DLD1 (cell line): ENCODE data around the gene BICRAL.
"Not testable (repeated sequence)": the region's sequence is repeated elsewhere in the genome, so short reads cannot be mapped to it uniquely, and the experiment has no call there.

Experiments
- in situ Hi-C: cut with HindIII; loops from 2 replicates; pipeline ENCODE4 v1.10.0; 2017; ENCODE audit warnings: low sequenced_read_pairs

Gene BICRAL

GRCh38 chr6:42761287-42762067 lies 20.4 kb upstream of the BICRAL start:
- in situ Hi-C loops: no loop called here

DNA sequence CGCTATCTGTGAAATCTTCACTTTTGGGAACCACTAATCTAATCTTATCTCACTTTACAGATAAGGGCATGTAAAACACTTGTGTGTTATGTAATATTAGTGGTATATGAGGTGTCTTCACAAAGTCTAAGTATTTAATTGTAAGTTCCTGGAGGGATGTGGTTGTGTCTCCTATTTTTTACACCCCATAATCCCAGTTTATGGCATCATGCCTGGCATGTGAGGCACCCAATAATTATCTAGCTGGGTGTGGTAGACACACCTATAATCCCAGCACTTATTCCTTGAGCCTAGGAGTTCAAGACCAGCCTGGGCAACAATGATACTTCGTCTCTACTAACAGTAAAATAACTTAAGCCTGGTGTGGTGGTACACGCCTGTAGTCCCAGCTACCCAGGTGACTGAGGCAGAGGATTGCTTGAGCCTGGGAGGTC lies 19.4 kb upstream of the BICRAL start:
- in situ Hi-C loops: no loop called here

DNA sequence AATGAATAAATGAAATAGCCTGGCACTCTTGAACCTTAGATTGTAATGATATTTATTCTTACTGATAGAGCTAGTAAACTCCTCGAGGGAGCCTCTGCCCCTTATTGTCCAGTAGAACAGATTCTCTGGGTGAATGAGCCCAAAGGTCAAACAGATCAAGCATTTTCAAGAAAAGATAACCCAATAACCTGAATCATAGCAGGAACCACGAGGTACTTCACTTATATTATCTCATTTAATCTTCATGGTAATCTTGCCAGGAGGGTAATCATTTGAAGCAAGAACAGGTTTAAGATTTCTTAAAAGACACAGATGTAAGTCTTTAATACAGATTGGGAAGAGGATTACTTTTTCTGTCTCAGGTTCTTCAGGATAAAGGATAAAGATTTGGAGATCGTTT lies 18.9 kb upstream of the BICRAL start:
- in situ Hi-C loops: no loop called here

DNA sequence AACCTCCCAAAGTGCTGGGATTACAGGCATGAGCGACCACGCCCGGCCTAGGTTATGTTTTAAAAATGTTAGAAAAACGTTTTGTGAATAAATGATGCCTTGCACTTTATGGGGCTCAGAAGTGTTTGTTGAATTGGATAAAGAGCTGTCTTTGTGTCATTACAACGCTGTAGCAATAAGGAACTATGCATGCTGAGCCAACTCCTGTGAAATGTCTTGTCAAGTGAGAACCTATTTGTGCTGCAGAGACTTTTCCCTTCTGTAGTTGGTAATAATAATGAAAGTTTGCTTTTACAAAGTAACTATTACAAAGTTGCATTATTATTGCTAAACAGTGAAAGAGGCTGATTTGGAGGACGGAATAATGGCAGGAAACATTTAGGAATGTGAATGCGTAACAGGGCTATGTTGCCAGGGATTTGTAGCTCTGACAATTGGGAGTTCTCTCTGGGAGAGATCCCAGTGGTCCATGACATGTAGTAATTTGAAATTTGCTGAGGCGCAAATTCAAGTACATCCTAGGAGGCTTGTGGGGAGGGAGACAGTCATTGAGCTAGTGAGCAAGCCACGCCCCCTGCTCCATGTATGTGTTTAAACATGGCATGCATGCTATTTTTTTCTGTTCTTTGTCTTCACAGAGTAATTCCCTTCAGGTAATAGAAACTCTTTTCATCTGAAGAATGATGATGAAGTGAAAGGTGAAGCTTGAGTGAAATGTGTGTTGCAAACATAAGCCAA lies 16.8 kb upstream of the BICRAL start:
- in situ Hi-C loops: no loop called here

GRCh38 chr6:42766163-42766670 lies 15.6 kb upstream of the BICRAL start:
- in situ Hi-C loops: no loop called here

DNA sequence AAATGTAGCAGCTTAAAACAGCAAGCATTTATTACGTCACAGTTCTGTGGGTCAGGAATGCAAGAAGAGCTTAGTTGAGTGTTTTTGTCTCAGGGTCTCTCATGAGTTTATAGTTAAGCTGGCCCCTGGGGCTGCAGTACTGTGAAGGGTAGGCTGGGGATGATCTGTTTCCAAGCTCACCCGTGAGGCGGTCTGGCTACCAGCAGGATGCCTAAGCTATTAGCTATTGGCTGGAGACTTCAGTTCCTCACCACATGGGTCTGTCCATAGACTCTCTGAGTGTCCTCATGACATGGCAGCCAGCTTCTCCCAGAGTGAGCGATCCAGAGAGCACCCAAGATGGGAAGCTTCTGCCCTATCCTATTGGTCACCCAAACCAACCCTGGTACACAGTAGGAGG lies 12.8 kb upstream of the BICRAL start:
- in situ Hi-C loops: no loop called here

DNA sequence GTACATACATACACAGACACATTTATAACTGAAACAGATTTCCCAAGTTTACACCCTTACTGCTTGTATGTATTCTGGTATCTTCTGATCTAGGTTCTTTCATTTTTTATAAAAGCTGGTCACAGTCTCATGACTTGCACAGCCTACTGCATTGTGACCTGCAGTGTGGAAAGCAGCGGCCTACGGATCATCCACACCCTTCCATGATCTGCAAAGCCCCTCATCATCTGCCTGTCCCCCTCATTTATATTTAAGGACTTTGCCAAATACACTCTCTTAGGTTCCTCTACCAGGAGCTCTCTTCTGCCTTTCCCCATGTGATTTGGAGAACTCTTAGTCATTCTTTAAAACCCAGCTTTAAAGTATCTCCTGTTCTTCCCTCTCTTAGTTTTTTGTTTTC lies 12.0 kb upstream of the BICRAL start:
- in situ Hi-C loops: no loop called here

- in situ Hi-C loops: no loop called here
These were observed 10.1 kb upstream of the BICRAL start for GRCh38 chr6:42771741-42772100.

DNA sequence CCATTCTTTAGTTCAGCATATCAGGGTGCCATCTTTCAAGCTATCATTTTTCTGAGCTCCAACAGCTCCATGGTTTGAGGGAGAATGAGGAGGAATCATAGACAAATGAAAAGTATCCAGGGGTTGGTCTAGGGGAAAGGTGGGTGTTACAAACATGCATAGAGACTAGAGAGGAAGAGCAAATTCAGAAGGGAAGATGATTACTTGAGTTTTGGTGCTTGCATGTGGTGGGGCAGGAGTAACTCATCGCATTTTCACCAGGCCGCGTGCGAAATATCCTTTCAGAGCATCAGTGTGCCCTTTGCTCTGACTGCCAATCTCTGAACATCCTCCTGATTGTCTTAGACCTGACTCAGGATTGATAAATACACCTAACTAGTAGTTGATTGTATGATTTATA lies 7.7 kb upstream of the BICRAL start:
- in situ Hi-C loops: no loop called here

DNA sequence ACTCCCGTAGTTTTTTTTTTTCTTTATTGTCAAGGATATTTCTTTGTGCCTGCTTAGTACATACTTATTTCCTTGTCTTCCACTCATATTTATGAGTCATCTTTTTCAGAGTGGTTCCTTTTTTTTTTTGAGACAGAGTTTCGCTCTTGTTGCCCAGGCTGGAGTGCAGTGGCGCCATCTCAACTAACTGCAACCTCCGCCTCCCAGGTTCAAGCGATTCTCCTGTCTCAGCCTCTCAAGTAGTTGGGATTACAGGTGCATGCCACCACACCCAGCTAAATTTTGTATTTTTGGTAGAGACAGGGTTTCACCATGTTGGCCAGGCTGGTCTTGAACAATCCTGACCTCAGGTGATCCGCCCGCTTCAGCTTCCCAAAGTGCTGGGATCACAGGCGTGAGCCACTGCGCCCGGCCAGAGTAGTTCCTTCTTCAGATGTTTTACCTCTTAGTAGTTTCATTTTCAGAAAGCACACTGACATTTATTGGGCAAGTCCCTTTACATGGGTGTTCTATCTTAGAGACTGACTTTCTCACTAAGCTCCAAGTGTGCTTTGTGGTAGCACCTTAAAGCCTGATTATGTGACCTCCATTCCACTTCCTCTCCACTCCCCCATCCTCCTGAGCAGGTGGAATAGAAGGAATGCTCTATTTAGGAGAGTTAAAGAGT lies 6.9 kb upstream of the BICRAL start:
- in situ Hi-C loops: not testable (repeated sequence)

DNA sequence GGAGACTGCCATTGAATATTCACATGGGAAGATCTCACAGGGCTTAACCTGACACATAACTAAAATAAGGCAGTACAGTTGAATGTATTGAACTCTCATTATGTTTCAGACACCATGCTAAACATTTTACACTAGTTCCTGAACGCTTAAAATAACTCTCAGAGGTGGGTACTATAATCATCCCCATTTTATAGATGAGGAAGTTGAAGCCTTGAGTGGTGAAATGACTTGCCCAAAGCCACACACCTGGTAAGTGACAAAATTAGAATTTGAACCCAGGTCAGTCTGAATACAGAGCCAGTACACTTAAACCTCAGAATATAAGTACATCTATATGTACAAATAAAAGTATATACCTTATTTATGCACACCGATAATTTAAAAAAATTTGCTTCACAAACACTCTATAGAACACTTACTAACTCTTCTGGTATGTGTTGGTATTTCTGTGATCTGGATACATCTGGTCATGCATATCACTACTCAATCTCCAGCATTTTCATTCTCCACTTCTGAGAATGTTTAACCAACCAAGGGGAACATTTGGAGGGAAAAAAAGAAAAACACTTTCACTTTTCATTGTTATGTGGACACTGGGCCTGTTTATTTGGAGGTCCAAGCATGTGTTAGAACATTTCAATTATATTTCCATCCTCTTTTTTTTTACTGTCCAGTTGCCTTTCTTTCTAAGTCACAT lies 4.6 kb upstream of the BICRAL start:
- in situ Hi-C loops: no loop called here

DNA sequence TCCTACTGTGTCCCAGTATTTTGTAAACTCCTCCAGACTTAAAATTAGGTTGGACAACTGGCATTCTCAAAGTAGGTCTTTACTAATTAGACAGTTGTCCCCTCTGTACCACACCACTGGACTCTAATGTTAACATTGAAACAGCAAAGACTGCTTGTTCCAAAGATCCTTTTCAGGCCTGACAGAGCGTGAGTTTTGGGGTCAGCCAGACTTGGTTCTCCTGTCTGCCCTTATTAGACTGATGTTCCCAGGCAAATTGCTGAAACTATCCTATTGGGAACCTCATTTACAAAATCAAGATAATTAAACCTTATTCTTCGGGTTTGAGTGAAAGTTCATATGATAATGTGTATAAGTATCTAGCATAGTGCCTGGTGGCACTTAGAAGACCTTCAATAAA lies 3.7 kb upstream of the BICRAL start:
- in situ Hi-C loops: no loop called here

GRCh38 chr6:42779521-42779920 lies 2.3 kb upstream of the BICRAL start:
- in situ Hi-C loops: no loop called here

- in situ Hi-C loops: no loop called here
These were observed 381 bp upstream of the BICRAL start for GRCh38 chr6:42781546-42781795.

GRCh38 chr6:42782689-42783176 lies 881 bp downstream of the BICRAL start:
- in situ Hi-C loops: no loop called here

- in situ Hi-C loops: no loop called here
These were observed 1.5 kb downstream of the BICRAL start for GRCh38 chr6:42783177-42783875.

DNA sequence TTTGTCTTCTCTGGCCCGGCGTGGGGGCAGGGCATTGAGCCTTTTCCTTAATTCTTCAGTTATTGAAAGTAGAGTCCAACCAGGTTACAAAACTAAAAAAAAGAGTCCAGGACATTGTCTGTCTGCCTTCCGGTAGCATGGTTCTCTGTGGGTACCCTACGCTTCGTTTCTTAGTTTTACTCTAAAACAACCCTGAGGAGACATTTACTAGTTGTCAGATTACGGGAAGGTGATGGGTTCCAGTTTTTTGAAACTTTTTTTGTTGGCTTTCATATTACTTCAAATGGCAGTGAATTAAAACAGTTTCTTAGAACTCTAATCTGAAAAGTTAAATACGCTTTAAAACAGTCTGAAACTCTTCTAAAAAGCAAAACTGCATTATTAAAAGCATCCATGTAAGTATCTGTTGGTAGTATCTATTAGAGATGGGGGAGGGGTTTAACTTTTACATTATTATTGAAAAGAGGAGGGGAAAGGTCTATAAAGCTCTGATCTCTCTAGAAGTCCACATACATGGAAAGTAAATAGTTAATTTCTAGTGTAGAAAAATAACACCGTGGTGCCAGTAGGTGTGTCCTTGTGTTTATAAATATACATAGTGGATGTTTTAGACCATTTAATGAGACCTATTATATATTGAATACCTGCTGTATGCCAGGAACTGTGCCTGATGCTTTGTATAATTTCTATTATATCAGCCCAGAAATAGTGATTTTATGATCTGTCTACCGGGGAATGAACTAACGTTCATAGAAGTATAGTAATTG lies 2.2 kb downstream of the BICRAL start:
- in situ Hi-C loops: no loop called here

DNA sequence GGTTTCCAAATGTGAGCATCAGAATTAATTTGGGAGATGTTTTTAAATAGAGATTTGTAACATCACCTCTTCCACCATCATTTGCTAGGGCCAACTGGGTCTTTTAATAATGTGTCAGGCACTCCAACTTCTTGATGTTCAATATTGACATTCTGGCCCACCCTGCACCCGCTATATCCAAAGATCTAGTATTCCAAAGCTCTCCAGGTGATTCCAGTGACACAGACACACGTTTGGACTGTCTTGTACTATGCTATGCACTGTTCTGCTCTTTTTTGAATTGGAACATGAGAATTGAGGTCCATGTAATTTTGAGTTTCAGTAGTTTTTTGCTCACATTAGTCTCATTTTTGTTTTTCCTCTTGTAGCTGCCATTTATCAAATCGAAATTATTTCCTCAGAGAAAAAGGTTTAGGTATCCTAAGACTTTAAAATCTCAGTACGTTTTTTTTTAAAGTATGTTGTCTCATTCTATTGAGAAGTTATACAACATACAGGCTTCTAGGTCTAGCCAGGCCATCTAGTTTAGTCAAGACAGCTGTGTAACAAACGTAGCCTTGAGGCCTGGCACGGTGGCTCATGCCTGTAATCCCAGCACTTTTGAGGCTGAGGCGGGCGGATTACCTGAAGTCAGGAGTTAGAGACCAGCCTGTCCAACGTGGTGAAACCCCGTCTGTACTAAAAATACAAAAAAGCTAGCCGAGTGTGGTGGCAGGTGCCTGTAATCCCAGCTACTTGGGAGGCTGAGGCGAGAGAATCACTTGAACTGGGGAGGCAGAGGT lies 3.1 kb downstream of the BICRAL start:
- in situ Hi-C loops: no loop called here

GRCh38 chr6:42786525-42786985 lies 4.7 kb downstream of the BICRAL start:
- in situ Hi-C loops: no loop called here
